GM23248 (cell line): Measurements from ENCODE around the gene ACACB.

Source experiments
- EZH2 ChIP-seq: fragments of 200-600 bp; sonication (generic); IDR thresholded peaks from 2 replicates; pipeline ENCODE4 v1.6.1; 2018; ENCODE audit warnings: antibody characterized with exemption, mild to moderate bottlenecking; ENCODE audit not compliant: insufficient read depth, poor library complexity, severe bottlenecking
- EZH2phosphoT487 ChIP-seq: fragments of 200-600 bp; sonication (generic); IDR thresholded peaks from 2 replicates; pipeline ENCODE4 v1.6.1; 2018; ENCODE audit warnings: antibody characterized with exemption, moderate library complexity, mild to moderate bottlenecking, low read depth; ENCODE audit not compliant: insufficient read depth

DNA sequence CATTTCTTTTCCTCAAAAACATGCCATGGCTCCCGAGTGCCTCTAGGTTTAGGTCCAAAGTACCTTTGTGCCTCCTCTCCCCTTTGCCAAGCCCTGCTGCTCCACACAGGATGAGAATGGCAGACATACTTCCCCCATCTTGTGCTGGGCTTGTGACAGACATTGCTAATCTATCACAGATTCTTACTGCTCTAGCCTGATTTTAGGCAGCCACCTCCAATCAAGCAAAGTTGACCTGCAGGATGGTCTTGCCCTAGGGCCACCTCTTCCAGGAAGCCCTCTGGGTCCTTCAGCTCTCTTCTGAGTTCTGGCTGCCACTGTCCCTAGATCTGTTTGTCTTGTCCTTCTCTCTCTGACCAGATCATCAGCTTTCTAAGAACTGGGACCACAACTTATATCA lies 172.2 kb downstream of the ACACB start:
- no peak for TF ChIP-seq EZH2phosphoT487
- TF ChIP-seq EZH2: no peak
